GM18499 (cell line): ENCODE results near the gene SH3PXD2A.

Experiments
- ATAC-seq: cut with Tn5 transposase; IDR thresholded peaks from one replicate; pipeline ENCODE4 v1.9.1; 2021; ENCODE audit warnings: moderate number of reproducible peaks; ENCODE audit not compliant: insufficient read depth, unreplicated experiment

The SH3PXD2A gene

GRCh38 chr10:103795634-103796270 is 59.6 kb downstream of the SH3PXD2A start:
- ATAC-seq: no peak

GRCh38 chr10:103794996-103795395 is 60.4 kb downstream of the SH3PXD2A start:
- ATAC-seq: no peak

DNA sequence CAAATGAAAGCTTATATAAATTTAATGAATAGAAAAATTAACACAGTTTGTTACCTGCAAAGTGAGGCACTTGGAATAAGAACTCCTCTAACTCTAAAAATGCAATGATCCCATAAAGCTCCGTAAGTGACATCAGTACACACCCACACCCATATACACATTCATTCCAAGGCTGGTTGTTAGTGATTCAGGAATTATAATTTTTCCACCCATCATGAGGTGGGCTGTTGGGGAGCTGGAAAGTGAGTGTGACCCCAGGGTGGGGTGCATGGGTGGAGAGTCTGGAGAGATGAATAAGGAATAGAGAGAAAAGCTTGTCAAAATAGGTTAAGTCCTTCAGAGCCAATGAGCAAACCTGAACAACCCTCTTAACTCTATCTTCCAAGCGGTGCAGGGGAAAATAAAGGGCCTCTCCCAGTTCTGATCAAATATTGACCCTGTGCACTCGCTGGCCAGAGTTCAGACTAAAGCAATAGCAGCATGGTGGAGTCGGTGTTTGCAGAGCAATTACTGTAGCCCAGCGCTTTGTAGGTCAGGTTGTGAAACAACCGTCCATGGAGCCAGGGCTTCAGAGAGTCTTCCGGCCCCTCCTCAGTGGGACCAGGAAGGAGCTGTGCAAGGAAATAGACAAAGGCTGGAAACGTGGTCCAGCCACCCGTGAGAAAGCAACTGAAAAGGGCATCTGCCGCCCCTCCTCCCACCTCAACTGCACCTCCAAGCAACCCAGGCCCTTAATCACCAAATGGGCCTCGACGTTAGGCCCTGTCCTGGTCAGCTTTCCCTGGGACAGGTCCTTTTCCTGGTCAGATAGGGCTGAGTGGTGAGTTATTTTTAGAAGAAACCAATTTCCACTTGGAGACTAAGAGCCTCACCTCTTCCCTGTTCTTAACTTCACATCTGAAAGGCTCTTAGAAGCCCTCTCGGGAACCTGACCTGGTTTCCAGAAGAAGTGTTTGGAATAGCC is 61.2 kb downstream of the SH3PXD2A start:
- no peak for ATAC-seq

DNA sequence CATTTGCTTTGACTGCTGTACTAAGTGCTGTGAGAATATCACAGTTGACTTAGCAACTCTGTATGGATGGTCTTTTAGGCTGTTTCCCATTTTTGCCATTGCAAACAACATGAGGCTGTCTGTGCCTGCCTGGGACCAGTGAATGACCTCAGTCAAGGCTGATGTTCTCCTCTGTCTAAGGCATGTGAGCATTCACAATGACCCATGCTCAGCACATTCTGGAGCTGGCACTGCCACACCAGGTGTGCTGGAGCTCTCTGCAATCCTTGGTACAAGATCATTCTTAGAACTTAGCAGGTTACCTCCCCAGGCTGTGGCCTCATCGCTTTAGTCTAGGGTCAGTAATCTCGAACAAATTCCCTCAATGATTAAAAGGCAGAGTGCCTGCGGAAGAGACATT is 61.9 kb downstream of the SH3PXD2A start:
- ATAC-seq: no peak

GRCh38 chr10:103792547-103792946 is 62.8 kb downstream of the SH3PXD2A start:
- ATAC-seq: no peak

- ATAC-seq: no peak
Measured at GRCh38 chr10:103791858-103792257, 63.5 kb downstream of the SH3PXD2A start.

DNA sequence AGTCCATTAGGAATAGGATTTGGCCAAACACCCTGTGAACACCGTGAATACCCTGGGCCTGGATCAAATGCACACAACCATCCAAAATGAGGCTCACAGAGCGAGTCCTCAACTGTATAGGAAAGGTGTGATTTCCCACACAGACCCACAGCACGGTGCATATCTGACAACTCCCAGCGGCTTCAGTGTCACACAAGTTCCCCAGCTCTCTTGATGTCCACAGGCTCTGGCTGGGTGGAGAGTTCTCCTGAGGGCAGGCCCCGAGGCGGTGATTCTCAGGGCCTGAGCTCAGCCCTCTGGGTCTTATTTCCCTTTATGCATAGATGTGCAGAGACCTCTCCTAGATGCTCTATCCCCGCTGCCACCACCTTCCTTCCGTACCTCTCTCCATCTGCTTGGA is 64.1 kb downstream of the SH3PXD2A start:
- no peak for ATAC-seq

DNA sequence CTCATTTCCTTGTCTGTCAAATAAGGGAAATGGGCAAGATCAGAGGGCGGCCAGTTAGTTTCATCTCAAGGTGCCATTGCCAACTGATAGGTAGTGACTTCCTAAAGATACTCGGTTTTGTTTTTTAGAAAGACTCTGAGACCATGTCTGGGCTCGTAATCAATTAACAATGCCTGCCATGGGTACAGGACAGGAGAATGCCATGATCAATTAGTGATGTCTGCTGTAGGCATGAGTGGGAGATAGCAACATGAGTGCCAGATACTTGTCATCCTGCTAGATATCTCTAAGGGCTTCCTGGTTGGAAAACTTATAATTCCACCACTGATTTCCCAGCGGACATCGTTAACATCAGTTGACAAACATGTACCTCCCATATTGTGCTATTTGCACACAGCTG is 64.8 kb downstream of the SH3PXD2A start:
- ATAC-seq: no peak

GRCh38 chr10:103789771-103790201 is 65.6 kb downstream of the SH3PXD2A start:
- ATAC-seq: no peak

GRCh38 chr10:103789161-103789560 is 66.2 kb downstream of the SH3PXD2A start:
- no peak for ATAC-seq

DNA sequence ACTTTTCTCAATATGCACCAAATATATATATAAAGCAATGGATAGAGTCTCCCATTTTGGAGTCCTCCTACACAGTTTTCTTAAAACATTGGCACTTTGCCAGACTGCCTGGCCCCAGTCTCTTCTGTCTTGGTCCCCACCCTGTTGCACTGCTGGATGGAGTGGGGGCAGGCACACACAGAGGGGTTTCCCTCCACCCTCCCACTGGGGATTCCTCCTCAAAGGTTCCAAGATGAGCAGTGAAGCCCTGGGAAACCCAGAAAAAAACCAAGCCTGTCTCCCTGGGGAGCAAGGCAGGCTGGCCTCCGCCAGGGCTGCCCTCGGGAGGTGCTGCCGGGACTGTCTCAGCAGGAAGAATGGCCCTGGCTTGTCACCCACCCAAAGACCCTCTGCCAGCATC is 68.0 kb downstream of the SH3PXD2A start:
- no peak for ATAC-seq

- no peak for ATAC-seq
Measured at GRCh38 chr10:103786020-103786419, 69.4 kb downstream of the SH3PXD2A start.

- ATAC-seq: no peak
Measured at GRCh38 chr10:103784723-103785418, 70.5 kb downstream of the SH3PXD2A start.

GRCh38 chr10:103784089-103784488 is 71.3 kb downstream of the SH3PXD2A start:
- ATAC-seq: no peak

DNA sequence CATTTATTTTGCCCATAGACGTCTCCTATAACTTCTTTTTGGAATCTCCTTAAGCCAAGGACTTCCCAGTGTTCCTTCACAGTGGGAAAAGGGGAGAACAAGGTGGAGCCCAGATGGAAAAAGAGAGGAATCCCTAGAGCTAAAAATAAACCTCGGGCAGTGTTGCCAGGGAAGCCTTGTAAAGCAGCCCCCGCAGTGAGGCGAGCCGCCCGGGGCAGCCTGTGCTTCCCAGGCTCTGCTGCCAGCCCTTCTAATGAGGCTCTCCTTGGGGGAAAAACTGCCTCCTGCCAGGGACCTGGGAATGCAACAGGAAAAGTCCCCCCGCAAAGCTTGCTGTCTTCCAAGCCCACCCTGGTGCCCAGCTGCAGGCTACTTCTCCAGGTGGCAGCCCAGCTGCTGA is 71.7 kb downstream of the SH3PXD2A start:
- ATAC-seq: no peak

GRCh38 chr10:103781329-103782061 is 73.9 kb downstream of the SH3PXD2A start:
- ATAC-seq: no peak

GRCh38 chr10:103780242-103781149 is 74.9 kb downstream of the SH3PXD2A start:
- ATAC-seq: no peak

DNA sequence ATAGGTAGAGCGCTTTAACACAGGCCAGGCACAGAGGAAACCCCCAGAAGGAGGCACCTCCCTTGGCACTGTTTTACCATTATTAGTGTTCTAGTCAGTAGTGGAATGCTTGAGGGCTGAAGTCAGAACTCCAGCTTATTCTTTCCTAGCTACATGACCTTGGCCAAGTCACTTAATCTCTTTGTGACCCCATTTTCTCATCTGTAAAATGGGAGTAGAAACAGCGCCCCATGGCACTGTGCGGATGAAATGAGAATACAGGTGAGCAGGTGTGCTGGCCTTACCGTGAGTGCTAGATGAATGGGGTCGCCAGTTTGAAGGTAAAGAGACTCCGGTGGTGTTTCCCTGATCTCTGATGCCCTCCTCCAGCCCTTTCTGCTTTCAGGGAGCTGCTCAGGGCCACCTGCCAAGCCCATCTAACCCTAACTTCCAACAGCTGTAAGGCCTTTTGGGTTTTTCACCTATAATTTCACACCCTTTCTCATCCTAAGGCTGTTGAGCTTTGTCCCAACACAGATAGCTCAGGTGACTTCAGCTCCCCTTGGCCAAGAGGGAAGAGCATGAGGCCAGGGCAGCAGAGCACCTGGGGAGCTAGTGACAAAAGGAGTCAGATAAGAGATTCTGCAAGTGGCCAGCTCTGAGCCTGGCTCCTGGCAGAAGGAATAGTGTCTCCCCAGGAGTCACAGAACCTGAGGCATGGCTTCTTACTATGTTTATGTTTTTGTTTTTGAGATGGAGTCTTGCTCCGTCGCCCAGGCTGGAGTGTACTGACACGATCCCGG is 76.8 kb downstream of the SH3PXD2A start:
- ATAC-seq: no peak
